ENCODE measurements around the gene NXNL1. TPM values are rescaled to one million over a fixed set of nuclear protein-coding genes. Genes with fewer than 3 reads are reported as not detected.

NXNL1 gene
- total and polyA plus RNA-seq, 2 of the 13 experiments (the other 11 are each of a cell fraction or from before 2014, with no cell fraction given) = not detected

GRCh38 chr19:17470068-17470841 is 9.5 kb upstream of the NXNL1 start, which contains the start of gene SLC27A1 (continued):
- TF ChIP-seq ZBTB2 (CRISPR knock-in tag; IDR thresholded peaks at IDR 0.05; ENCODE audit: low read depth) = no peak
- peak; percentile 80 for TF ChIP-seq PATZ1 (CRISPR knock-in tag; IDR thresholded peaks at IDR 0.05)
- no peak for TF ChIP-seq U2AF1 (optimal IDR thresholded peaks at IDR 0.05; ENCODE audit: low read depth, low read length)
- no peak for TF ChIP-seq ONECUT2 (CRISPR knock-in tag; IDR thresholded peaks at IDR 0.05)
- TF ChIP-seq LBX2 (CRISPR knock-in tag; IDR thresholded peaks at IDR 0.05; ENCODE audit: borderline replicate concordance) = no peak
- no peak for TF ChIP-seq CBX2 (IDR thresholded peaks at IDR 0.05; ENCODE audit: low read depth, low read length)
- TF ChIP-seq CBX2 (CRISPR knock-in tag; IDR thresholded peaks at IDR 0.05; ENCODE audit: low read depth) = no peak
- TF ChIP-seq RBM39 (IDR thresholded peaks at IDR 0.05; ENCODE audit: low read depth, low read length, poor library complexity, severe bottlenecking) = no peak
- no peak for TF ChIP-seq ZNF235 (CRISPR knock-in tag; IDR thresholded peaks at IDR 0.05; ENCODE audit: borderline replicate concordance)
- TF ChIP-seq AHR (CRISPR knock-in tag; IDR thresholded peaks at IDR 0.05) = no peak
- TF ChIP-seq RCOR2 (CRISPR knock-in tag; IDR thresholded peaks at IDR 0.05) = no peak
- no peak for TF ChIP-seq E2F2 (CRISPR knock-in tag; IDR thresholded peaks at IDR 0.05; ENCODE audit: borderline replicate concordance)
- no peak for TF ChIP-seq KLF13 (CRISPR knock-in tag; IDR thresholded peaks at IDR 0.05)
- 0 out of 2 replicates have a peak, but pooled peaks have one; percentile 30 for TF ChIP-seq SAP130 (CRISPR knock-in tag; IDR thresholded peaks at IDR 0.05; ENCODE audit: low read depth)
- peak; percentile 25; the same call in 1 of the 2 replicates for TF ChIP-seq ZFP91 (CRISPR knock-in tag; IDR thresholded peaks at IDR 0.05; ENCODE audit: borderline replicate concordance)
- no peak for TF ChIP-seq ZNF580 (CRISPR knock-in tag; IDR thresholded peaks at IDR 0.05; ENCODE audit: borderline replicate concordance, low read depth)
- no peak for TF ChIP-seq ZMAT5 (CRISPR knock-in tag; IDR thresholded peaks at IDR 0.05; ENCODE audit: borderline replicate concordance, low read depth)
- no peak for TF ChIP-seq GRHL1 (CRISPR knock-in tag; conservative IDR thresholded peaks at IDR 0.05)

Measured in HepG2 (cell line).